Smooth muscle cell (in vitro differentiated cells): ENCODE data around the gene PDCD1LG2. TPM values are rescaled to one million over a fixed set of nuclear protein-coding genes. Genes with fewer than 3 reads are reported as not detected.

Source experiments
- DNase-seq: peaks from one replicate; lab custom pipeline; 2025; ENCODE audit not compliant: unreplicated experiment; lab: John Stamatoyannopoulos, UW
- H2AFZ ChIP-seq: fragments of 200-600 bp; sonication (generic); 2 replicates; pipeline ENCODE4 v1.6.0; 2016; ENCODE audit warnings: antibody characterized with exemption, low read depth, mild to moderate bottlenecking
- H3F3A ChIP-seq: fragments of 200-600 bp; sonication (generic); 2 replicates; pipeline ENCODE4 v1.6.0; 2017; ENCODE audit warnings: antibody characterized with exemption, low read depth
- H3K27ac ChIP-seq: fragments of 200-600 bp; sonication (generic); 2 replicates; pipeline ENCODE4 v1.5.1; 2016; ENCODE audit warnings: low read depth, mild to moderate bottlenecking
- H3K27me3 ChIP-seq: fragments of 200-600 bp; sonication (generic); 2 replicates; pipeline ENCODE4 v1.6.1; 2016; ENCODE audit warnings: low read depth, mild to moderate bottlenecking
- H3K36me3 ChIP-seq: fragments of 200-600 bp; sonication (generic); 2 replicates; pipeline ENCODE4 v1.5.1; 2016; ENCODE audit warnings: low read depth
- H3K4me1 ChIP-seq: fragments of 200-600 bp; sonication (generic); 2 replicates; pipeline ENCODE4 v1.5.1; 2016; ENCODE audit warnings: low read depth
- H3K4me2 ChIP-seq: fragments of 200-600 bp; sonication (generic); 2 replicates; pipeline ENCODE4 v1.6.0; 2016; ENCODE audit warnings: mild to moderate bottlenecking
- H3K4me3 ChIP-seq: fragments of 200-600 bp; sonication (generic); 2 replicates; pipeline ENCODE4 v1.5.1; 2016; ENCODE audit warnings: mild to moderate bottlenecking
- H3K79me2 ChIP-seq: fragments of 200-600 bp; sonication (generic); 2 replicates; pipeline ENCODE4 v1.6.0; 2016; ENCODE audit warnings: low read depth, mild to moderate bottlenecking
- H3K9ac ChIP-seq: fragments of 200-600 bp; sonication (generic); 2 replicates; pipeline ENCODE4 v1.6.0; 2016; ENCODE audit warnings: low read depth
- H3K9me3 ChIP-seq: fragments of 200-600 bp; sonication (generic); replicated peaks from 2 replicates; pipeline ENCODE4 v1.5.1; 2016; ENCODE audit warnings: low read depth
- H4K20me1 ChIP-seq: fragments of 200-600 bp; sonication (generic); 2 replicates; pipeline ENCODE4 v1.6.0; 2016; ENCODE audit warnings: low read depth
- CTCF ChIP-seq: fragments of 200-600 bp; sonication (generic); IDR thresholded peaks from 2 replicates; pipeline ENCODE4 v1.5.1; 2017; ENCODE audit warnings: borderline replicate concordance, mild to moderate bottlenecking, antibody characterized with exemption; ENCODE audit not compliant: insufficient read depth, poor library complexity, severe bottlenecking
- WGBS: methylation state at CpG from one replicate; pipeline ENCODE4 v1.1.7; 2016; ENCODE audit warnings: low lambda C conversion rate; 5-methylcytosine and 5-hydroxymethylcytosine counted together
- polyA plus RNA-seq: library from polyadenylated mRNA; unstranded; fragments of >200 nt; fragmentation: Nextera tagmentation; extraction: Ambion mirVana; gene quantifications from 2 replicates; pipeline ENCODE4 v1.2.1, GENCODE V29; 2016
- total RNA-seq: library from RNA; depleted of rRNA; stranded (reverse); fragments of >200 nt; gene quantifications from 2 replicates; pipeline ENCODE4 v1.2.3, GENCODE V29; 2014

PDCD1LG2 gene
- total and polyA plus RNA-seq, 2 experiments from 2014 or later = 10.0 to 11.6 TPM

GRCh38 chr9:5557606-5558587, 47.6 kb downstream of the PDCD1LG2 start:
- Histone ChIP-seq H3K27ac (no peak overlapping the region), H3K4me3 (no peak overlapping the region), H2AFZ (no peak overlapping the region), H3K4me1 (no peaks in the 10 kb centered on the region), H3F3A (no peaks in the 10 kb centered on the region), H3K36me3 (no peaks in the 10 kb centered on the region), H4K20me1 (no peaks in the 10 kb centered on the region), H3K27me3 (no peaks in the 10 kb centered on the region), H3K4me2 (no peak overlapping the region), H3K9ac (no peak overlapping the region), H3K79me2 (no peaks in the 10 kb centered on the region), H3K9me3 (no peaks in the 10 kb centered on the region)
- TF ChIP-seq CTCF = no peak
- no peak for DNase-seq
- 90% methylated on average over 7 of the region's 7 CpGs for WGBS

GRCh38 chr9:5559659-5560058, 49.3 kb downstream of the PDCD1LG2 start:
- H3K36me3 ChIP-seq = no peaks in the 10 kb centered on the region
- H3K79me2 ChIP-seq = no peaks in the 10 kb centered on the region
- no peak overlapping the region for H2AFZ ChIP-seq
- no peaks in the 10 kb centered on the region for H3F3A ChIP-seq
- H4K20me1 ChIP-seq = no peaks in the 10 kb centered on the region
- no peak for TF ChIP-seq CTCF
- H3K9ac ChIP-seq = no peak overlapping the region
- no peak overlapping the region for H3K4me2 ChIP-seq
- H3K27me3 ChIP-seq = no peaks in the 10 kb centered on the region
- H3K4me1 ChIP-seq = no peaks in the 10 kb centered on the region
- DNase-seq = no peak
- H3K4me3 ChIP-seq = no peak overlapping the region
- WGBS = 67% methylated on average over 2 of the region's 2 CpGs
- no peaks in the 10 kb centered on the region for H3K9me3 ChIP-seq
- H3K27ac ChIP-seq = no peak overlapping the region

- H3F3A ChIP-seq = no peaks in the 10 kb centered on the region
- no peaks in the 10 kb centered on the region for H4K20me1 ChIP-seq
- H3K79me2 ChIP-seq = no peaks in the 10 kb centered on the region
- no peaks in the 10 kb centered on the region for H3K4me1 ChIP-seq
- no peak for DNase-seq
- H3K27me3 ChIP-seq = no peaks in the 10 kb centered on the region
- no peak for TF ChIP-seq CTCF
- no peak overlapping the region for H3K27ac ChIP-seq
- H3K4me3 ChIP-seq = no peak overlapping the region
- no peak overlapping the region for H3K4me2 ChIP-seq
- no peak overlapping the region for H2AFZ ChIP-seq
- no peaks in the 10 kb centered on the region for H3K9me3 ChIP-seq
- H3K9ac ChIP-seq = no peak overlapping the region
- WGBS = 93% methylated on average over 4 of the region's 4 CpGs
- no peaks in the 10 kb centered on the region for H3K36me3 ChIP-seq
These were observed 50.2 kb downstream of the PDCD1LG2 start for GRCh38 chr9:5560443-5561100.
